Endometrial microvascular endothelial cells (primary cell): Measurements from ENCODE around the gene CD40. TPM values are rescaled to one million over a fixed set of nuclear protein-coding genes. Genes with fewer than 3 reads are reported as not detected.

Experiments
- in situ Hi-C: cut with HindIII; loops from 2 replicates; pipeline ENCODE4 v1.10.0; 2017; ENCODE audit warnings: low sequenced_read_pairs, low pct_unique_long_range_greater_than_20kb; ENCODE audit errors: inconsistent ontology term
- total RNA-seq: library from RNA; depleted of rRNA; stranded (reverse); fragments of >200 nt; gene quantifications from one replicate; pipeline ENCODE4 v1.2.3, GENCODE V29; 2015; ENCODE audit errors: inconsistent ontology term

The CD40 gene
- total RNA-seq, 1 donor from 2014 or later, result 11.7 TPM

DNA sequence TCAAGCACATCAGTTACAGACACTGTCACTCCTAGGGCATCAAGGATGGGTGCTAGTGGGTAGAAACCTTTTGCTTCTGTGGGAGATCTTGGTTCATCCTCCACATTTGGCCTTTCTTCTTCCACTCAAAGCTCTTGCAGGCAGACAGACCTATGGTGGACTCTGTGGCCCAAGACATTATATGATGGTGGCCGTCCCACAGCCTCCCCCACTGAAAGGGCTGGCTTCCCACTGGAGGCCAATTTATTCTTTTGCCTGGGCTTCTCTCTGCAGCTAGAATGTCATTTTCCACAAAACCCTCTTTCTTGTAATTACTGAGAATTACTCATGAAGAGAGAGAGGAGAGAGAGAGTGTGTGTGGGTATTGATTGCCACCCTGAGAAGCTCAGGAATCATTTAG, 43.8 kb downstream of the CD40 start:
- in situ Hi-C loops, result no loop called here

- in situ Hi-C loops, result no loop called here
Observed at GRCh38 chr20:46164254-46164653, 46.1 kb downstream of the CD40 start.

DNA sequence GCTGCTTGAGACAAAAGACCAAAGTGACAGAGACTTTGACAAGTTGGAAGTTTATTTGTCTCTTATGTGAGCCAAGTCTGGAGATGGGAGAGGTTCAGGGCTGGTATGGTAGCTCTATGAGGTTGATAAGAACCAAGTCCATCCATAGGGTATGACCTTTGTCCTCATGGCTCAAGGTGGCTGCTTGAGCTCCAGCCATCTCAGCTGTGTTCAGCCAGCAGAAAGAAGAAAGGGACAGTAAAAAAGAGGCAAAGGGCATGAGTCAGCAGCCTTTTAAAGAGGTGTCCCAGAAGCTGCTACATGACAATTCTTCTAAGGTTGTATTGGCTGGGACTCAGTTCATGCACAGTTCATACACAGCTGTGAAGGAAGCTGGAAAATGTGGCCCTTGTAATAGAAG, 49.0 kb downstream of the CD40 start:
- in situ Hi-C loops, result no loop called here

DNA sequence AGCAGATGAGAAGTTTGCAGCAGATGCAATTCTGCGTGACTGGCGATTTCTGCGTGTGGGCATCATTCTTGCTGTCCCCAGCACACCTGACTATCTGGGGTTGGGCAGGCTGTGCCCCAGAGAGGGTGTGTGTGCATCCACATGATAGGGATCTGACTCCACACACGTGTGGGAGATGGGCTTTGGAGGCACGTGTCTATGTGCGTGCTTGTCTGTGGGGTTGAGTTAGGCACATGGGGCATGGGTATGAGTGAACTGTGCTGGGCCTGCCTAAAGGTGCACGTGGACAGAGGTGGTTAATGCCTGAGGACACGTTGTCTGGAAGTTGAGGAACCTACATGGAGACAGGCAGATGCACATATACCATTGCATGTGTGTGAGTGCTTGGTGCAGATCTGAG, 50.3 kb downstream of the CD40 start:
- in situ Hi-C loops, result no loop called here

GRCh38 chr20:46169245-46170171, 51.4 kb downstream of the CD40 start:
- in situ Hi-C loops, result no loop called here

- in situ Hi-C loops, result no loop called here
Observed at GRCh38 chr20:46171476-46171875, 53.4 kb downstream of the CD40 start.

- in situ Hi-C loops, result no loop called here
Observed at GRCh38 chr20:46171909-46172308, 53.8 kb downstream of the CD40 start.

GRCh38 chr20:46172455-46172854, 54.3 kb downstream of the CD40 start:
- in situ Hi-C loops, result no loop called here

DNA sequence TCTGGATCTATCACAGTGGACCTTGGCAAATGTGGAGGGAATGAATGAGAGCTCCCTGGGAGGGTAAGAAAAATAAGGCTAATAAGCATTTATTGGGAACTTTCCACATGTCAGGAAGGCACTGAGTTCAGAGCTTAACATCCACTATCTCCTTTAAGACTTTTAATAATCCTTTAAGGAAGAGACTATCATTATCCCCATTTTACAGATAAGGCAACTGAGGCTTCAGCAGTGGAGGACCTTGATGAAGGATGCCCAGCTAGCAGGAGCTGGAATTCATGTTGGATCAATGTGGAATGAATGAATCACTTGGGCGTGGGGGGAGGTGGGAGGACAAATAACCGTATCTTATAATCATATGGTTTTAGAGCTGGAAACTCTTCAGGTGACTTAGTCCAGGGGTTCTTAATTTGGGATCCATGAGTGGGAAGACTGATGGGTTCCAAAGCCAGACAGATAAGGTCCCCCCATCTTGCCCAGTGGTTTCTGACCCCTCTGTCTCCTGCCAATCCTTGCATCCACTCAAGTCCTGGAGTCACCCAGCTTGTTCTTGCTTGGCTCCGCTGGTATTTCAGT, 54.9 kb downstream of the CD40 start:
- in situ Hi-C loops, result no loop called here

DNA sequence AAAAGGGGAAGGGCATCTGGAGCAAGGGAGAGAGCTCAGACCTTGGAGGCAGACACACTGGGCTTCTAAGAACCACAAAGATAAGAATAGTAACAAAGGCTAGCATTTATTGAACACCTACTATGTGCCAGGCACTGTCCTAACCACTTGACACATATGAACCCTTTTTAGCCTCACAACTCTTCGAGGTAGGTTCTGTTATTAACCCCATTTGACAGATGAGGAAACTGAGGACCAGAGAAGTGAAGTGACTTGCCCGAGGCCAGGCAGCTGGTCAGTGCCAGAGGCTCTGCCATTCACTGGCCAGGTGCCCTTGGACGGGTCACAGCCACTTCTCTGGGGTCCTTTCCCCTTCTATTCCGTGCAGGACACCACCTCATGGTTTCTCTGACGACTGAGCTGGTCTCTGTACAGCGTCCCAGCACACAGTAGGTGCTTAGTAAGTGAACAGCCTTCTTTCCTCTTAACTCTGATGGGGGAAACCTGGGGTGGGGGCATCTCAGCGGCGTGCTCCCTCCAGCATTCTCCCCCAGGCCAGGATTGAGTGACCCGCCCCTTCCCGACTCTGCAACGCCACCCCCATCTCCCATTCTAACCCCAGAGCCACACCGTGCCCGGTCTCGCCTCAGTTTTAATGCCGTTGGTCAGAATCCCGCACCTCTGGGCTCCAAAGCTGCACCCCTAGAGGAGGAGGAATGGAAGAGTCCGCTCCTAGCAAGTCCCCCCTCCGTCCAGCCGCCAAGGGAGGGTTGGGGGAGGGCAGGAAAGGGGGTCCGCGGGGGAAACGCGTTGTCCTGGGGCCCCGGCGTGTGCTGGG, 55.7 kb downstream of the CD40 start:
- in situ Hi-C loops, result no loop called here

- in situ Hi-C loops, result no loop called here
Observed at GRCh38 chr20:46174469-46175126, 56.5 kb downstream of the CD40 start.

DNA sequence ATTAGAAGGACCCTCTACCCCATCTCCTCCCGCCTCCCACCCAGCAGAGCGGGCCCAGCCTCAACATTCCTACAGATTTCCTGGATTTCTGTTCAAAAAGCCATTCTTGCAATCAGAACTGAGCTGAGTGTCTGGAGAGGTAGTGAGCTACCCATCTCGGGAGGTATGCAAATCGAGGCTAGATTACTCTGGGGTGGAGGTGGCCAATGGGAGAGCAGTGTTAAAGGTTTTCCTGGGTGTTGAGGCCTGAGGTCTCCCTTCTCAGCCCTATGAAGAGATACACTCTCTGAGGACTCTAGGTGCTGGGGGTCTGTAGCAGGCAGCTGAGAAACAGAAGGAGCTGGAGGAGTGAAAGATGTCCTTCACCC, 57.0 kb downstream of the CD40 start:
- in situ Hi-C loops, result no loop called here

- in situ Hi-C loops, result no loop called here
Observed at GRCh38 chr20:46176739-46177378, 58.7 kb downstream of the CD40 start.

GRCh38 chr20:46177768-46178167, 59.7 kb downstream of the CD40 start:
- in situ Hi-C loops, result no loop called here

DNA sequence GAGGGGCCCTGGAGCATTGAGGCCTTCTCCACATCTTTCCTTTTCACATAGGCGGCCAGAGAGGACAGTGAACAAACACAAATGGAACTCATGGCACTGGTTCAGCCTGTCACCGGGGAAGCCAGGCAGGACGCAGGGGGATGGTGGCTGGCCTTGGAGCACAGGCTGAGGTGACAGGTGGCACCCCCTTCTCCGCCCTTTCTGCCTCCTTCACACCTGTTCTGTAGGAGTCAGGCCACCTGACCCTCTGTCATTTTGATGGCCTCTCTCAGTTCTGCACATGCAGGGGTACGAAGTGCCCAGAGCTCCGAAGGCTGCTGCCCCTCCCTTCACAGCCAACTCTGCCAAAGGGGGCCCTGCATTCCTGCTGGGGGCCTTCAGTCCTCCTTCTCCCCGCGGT, 60.8 kb downstream of the CD40 start:
- in situ Hi-C loops, result no loop called here
